PFSK-1 (cell line): ENCODE measurements around the gene GRIN2D.

Source experiments
- FOXP2 ChIP-seq: optimal IDR thresholded peaks from 2 replicates; pipeline ENCODE3; 2011; ENCODE audit warnings: borderline replicate concordance, control low read depth, inconsistent platforms; ENCODE audit not compliant: insufficient read depth; ENCODE audit errors: extremely low read length, extremely low read depth
- POLR2AphosphoS5 ChIP-seq: IDR thresholded peaks from 2 replicates; pipeline ENCODE4 v1.6.1; 2012; ENCODE audit warnings: low read depth, mild to moderate bottlenecking, control low read depth, low read length, moderate library complexity
- REST ChIP-seq, 2 experiments: IDR thresholded peaks; 2 replicates each; pipeline versions ENCODE4 v1.6.1 to v1.8.0; 2011 to 2012; ENCODE audit warnings: low read depth in 2 of 2, low read length in 2 of 2, control low read depth in 1 of 2, inconsistent platforms in 1 of 2, mild to moderate bottlenecking in 1 of 2, moderate library complexity in 1 of 2; ENCODE audit not compliant: insufficient read depth in 1 of 2
- SIN3A ChIP-seq: IDR thresholded peaks from 2 replicates; pipeline ENCODE4 v1.6.1; 2012; ENCODE audit warnings: mild to moderate bottlenecking, low read length, moderate library complexity, borderline replicate concordance; ENCODE audit not compliant: insufficient read depth
- TAF1 ChIP-seq: IDR thresholded peaks from 2 replicates; pipeline ENCODE4 v1.6.1; 2012; ENCODE audit warnings: low read length, control low read depth, borderline replicate concordance; ENCODE audit not compliant: insufficient read depth

GRIN2D gene

GRCh38 chr19:48371367-48371766, 22.1 kb upstream of the GRIN2D start:
- TF ChIP-seq REST (IDR thresholded peaks at IDR 0.05; ENCODE audit: insufficient read depth in 1 of 2, low read depth in 2 of 2, low read length in 2 of 2): no peak
- no peak for TF ChIP-seq TAF1
- TF ChIP-seq FOXP2: no peak
- TF ChIP-seq SIN3A: no peak
- TF ChIP-seq POLR2AphosphoS5: no peak

GRCh38 chr19:48372904-48373303, 20.6 kb upstream of the GRIN2D start:
- TF ChIP-seq POLR2AphosphoS5 (no peak), TAF1 (no peak), SIN3A (no peak), REST (IDR thresholded peaks at IDR 0.05; ENCODE audit: insufficient read depth in 1 of 2, low read depth in 2 of 2, low read length in 2 of 2) (no peak), FOXP2 (no peak)

- TF ChIP-seq FOXP2 (no peak), POLR2AphosphoS5 (no peak), REST (IDR thresholded peaks at IDR 0.05; ENCODE audit: insufficient read depth in 1 of 2, low read depth in 2 of 2, low read length in 2 of 2) (no peak)
These were observed 19.9 kb upstream of the GRIN2D start for GRCh38 chr19:48373567-48373966.

GRCh38 chr19:48378194-48378570, 15.3 kb upstream of the GRIN2D start:
- TF ChIP-seq REST (IDR thresholded peaks at IDR 0.05; ENCODE audit: insufficient read depth in 1 of 2, low read depth in 2 of 2, low read length in 2 of 2) (no peak), FOXP2 (no peak), TAF1 (no peak), POLR2AphosphoS5 (no peak), SIN3A (no peak)

- TF ChIP-seq POLR2AphosphoS5: no peak
- no peak for TF ChIP-seq REST (IDR thresholded peaks at IDR 0.05; ENCODE audit: insufficient read depth in 1 of 2, low read depth in 2 of 2, low read length in 2 of 2)
- TF ChIP-seq FOXP2: no peak
- TF ChIP-seq TAF1: no peak
- TF ChIP-seq SIN3A: no peak
These were observed 14.4 kb upstream of the GRIN2D start for GRCh38 chr19:48379058-48379457.
